ENCODE data around the gene ANKS1A.
A peak's percentile ranks its signal among the peaks of the same experiment; 100 is the strongest.
"Not testable (repeated sequence)": the region's sequence is repeated elsewhere in the genome, so short reads cannot be mapped to it uniquely, and the experiment has no call there.

ANKS1A gene

DNA sequence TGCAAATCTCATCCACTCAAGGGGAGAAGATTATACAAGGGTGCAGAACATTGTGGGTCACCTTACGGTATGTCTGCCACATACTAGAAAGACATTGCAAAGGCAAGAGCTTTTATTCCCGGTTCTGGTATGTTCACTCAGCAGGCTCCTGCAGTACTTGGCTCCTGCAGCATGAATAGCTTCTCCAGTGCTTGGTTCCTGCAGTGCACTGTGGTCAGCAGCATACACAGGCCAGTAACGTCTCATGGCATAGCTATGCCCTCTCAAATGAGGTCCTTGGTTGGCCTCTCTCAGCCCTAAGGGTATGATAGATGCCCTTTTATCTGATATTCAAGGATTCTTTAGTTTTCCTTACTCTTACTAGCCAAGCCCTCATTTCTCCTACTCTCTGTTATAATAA is 239.4 kb downstream of the ANKS1A start:
- no peak for DNase-seq

DNA sequence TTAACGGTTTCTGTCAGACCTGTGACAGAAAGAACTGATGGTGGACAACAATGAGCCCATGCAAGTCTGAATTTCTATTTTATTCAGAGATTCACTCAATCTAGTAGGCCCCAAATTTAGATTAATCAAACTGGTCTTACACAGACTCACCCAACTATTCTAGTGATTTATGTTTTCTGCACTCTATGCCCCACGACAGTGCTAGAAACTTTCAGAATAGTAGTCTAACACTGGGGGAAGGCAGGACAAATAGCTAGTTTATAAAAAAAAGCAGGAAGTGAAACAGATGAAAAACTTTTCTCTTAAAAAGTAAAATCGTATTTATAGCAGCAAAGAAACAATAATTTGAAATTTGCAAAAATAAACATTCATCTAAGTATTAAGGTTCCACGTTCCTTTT is 247.1 kb downstream of the ANKS1A start:
- DNase-seq, result no peak

DNA sequence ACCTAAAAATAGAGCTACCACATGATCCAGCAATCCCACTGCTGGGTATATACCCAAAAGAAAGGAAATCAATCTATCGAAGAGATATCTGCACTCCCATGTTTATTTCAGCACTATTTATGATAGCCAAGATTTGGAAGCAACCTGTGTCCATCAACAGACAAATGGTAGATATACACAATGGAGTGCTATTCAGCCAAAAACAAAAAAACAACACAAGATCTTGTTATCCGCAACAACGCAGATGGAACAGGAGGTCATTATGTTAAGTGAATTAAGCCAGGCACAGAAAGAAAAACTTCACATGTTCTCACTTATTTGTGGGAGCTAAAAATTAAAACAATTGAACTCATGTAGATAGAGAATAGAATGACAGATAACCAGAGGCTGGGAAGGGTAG is 249.1 kb downstream of the ANKS1A start:
- DNase-seq, result not testable (repeated sequence)

DNA sequence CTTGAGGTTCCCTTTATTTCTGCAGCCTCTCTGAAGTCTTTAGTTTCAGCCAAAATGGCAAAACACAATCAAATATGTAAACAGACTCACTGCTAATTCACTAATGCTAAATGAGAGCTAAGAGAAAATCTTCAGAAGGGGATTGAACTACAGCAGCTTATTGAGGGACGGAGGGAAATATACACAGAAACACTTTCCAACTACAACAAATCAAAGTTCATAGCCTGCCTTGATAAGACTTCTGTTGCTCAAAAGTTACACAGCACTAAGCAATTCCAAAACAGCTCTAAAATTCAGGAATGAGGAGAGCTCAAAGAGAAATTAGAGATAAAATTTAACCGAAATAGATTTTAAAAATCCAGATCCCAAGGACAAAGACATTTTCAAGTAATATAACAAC is 250.4 kb downstream of the ANKS1A start:
- DNase-seq, result no peak

- DNase-seq, result peak; percentile 69
These were observed 251.0 kb downstream of the ANKS1A start for GRCh38 chr6:35139924-35140638.

- no peak for DNase-seq
These were observed 251.6 kb downstream of the ANKS1A start for GRCh38 chr6:35140639-35141006.

All from right hindlimb (tissue), 1 donor.